Endothelial cell of umbilical vein (primary cell): ENCODE results near the gene INS. TPM values are rescaled to one million over a fixed set of nuclear protein-coding genes. Genes with fewer than 3 reads are reported as not detected.

Source experiments
- BruUV-seq: library from RNA; stranded (reverse); fragments of 400-500 nt; replicated peaks from 2 replicates; lab custom pipeline; 2021; lab: Mats Ljungman, UMichigan
- CTCF ChIA-PET: fragments of 300-600, 350-600 bp; sonication (Branson Sonifier 250); formaldehyde crosslinking; loops from one replicate; lab custom pipeline; 2021; ENCODE audit warnings: antibody characterized with exemption, inconsistent platforms; lab: Charles Lee
- POLR2A ChIA-PET: fragments of 300-600, 350-600 bp; sonication (Branson Sonifier 250); formaldehyde crosslinking; loops from one replicate; lab custom pipeline; 2021; ENCODE audit warnings: antibody characterized with exemption, inconsistent platforms; lab: Charles Lee
- DNase-seq: peaks from one replicate; pipeline ENCODE4 v3.0.0-alpha.2; 2011; ENCODE audit warnings: low read depth, low spot score
- FAIRE-seq: peaks from 2 replicates; lab custom pipeline; 2011; peaks lifted over from hg19 to GRCh38; lab: Jason Lieb, UNC
- H2AFZ ChIP-seq: 2 replicates; pipeline ENCODE4 v1.6.0; 2012; ENCODE audit warnings: low read depth, low read length, control low read depth, inconsistent platforms
- H3K27ac ChIP-seq: 2 replicates; pipeline ENCODE4 v1.5.1; 2011; ENCODE audit warnings: low read depth, mild to moderate bottlenecking, control low read depth, low read length, moderate library complexity; ENCODE audit not compliant: insufficient read depth
- H3K27me3 ChIP-seq, 2 experiments: 2 replicates each; pipeline versions ENCODE4 v1.6.0 to v1.6.1; 2011; ENCODE audit warnings: low read length in 2 of 2, mixed read lengths in 1 of 2; ENCODE audit not compliant: control insufficient read depth in 2 of 2, insufficient read depth in 2 of 2
- H3K36me3 ChIP-seq, 2 experiments: 2 replicates in 1 of 2; 3 replicates in 1 of 2; pipeline ENCODE4 v1.5.1; 2011; ENCODE audit warnings: low read length in 2 of 2, mild to moderate bottlenecking in 1 of 2, moderate library complexity in 1 of 2; ENCODE audit not compliant: control insufficient read depth in 2 of 2, insufficient read depth in 2 of 2; ENCODE audit errors: extremely low read depth in 1 of 2
- H3K4me1 ChIP-seq: 3 replicates; pipeline ENCODE4 v1.5.1; 2011; ENCODE audit warnings: mild to moderate bottlenecking, low read length; ENCODE audit not compliant: control insufficient read depth, insufficient read depth; ENCODE audit errors: extremely low read depth
- H3K4me2 ChIP-seq: 2 replicates; pipeline ENCODE4 v1.6.1; 2011; ENCODE audit warnings: low read length, control low read depth, mixed read lengths; ENCODE audit not compliant: insufficient read depth
- H3K4me3 ChIP-seq, 3 experiments: fragments of 200-600 bp in 1 of 3; sonication (generic), shearing (Covaris generic) in 1 of 3; replicated peaks in 1 of 3; 2 replicates each; pipeline ENCODE4 v1.5.1; 2011 to 2016; ENCODE audit warnings: control low read depth in 3 of 3, low read length in 3 of 3, mild to moderate bottlenecking in 2 of 3, inconsistent platforms in 1 of 3, low read depth in 1 of 3, moderate library complexity in 1 of 3; ENCODE audit not compliant: insufficient read depth in 1 of 3
- H3K79me2 ChIP-seq: 2 replicates; pipeline ENCODE4 v1.6.0; 2012; ENCODE audit warnings: low read length, inconsistent platforms; ENCODE audit not compliant: control insufficient read depth, insufficient read depth
- H3K9ac ChIP-seq: replicated peaks from 2 replicates; pipeline ENCODE3; 2011; ENCODE audit warnings: low read length, control low read depth; ENCODE audit not compliant: insufficient read depth; ENCODE audit errors: extremely low read depth
- H3K9me1 ChIP-seq: replicated peaks from 3 replicates; pipeline ENCODE4 v1.6.0; 2011; ENCODE audit warnings: mild to moderate bottlenecking, low read length; ENCODE audit not compliant: control insufficient read depth, insufficient read depth; ENCODE audit errors: extremely low read depth
- H3K9me3 ChIP-seq: replicated peaks from 2 replicates; pipeline ENCODE4 v1.5.1; 2012; ENCODE audit warnings: low read length, inconsistent platforms; ENCODE audit not compliant: control insufficient read depth, insufficient read depth
- H4K20me1 ChIP-seq: replicated peaks from 2 replicates; pipeline ENCODE3; 2011; ENCODE audit warnings: mild to moderate bottlenecking, low read length; ENCODE audit not compliant: control insufficient read depth, insufficient read depth; ENCODE audit errors: extremely low read depth
- CTCF ChIP-seq, 2 donors: IDR thresholded peaks; 1 replicate in 1 of 2; 2 replicates in 1 of 2; pipeline ENCODE4 v1.5.1; 2011; ENCODE audit warnings: low read length in 2 of 2, mild to moderate bottlenecking in 2 of 2, moderate library complexity in 2 of 2, control low read depth in 1 of 2, inconsistent platforms in 1 of 2, low read depth in 1 of 2; ENCODE audit not compliant: insufficient read depth in 1 of 2; ENCODE audit errors: extremely low read depth in 1 of 2
- EZH2 ChIP-seq: IDR thresholded peaks from 2 replicates; pipeline ENCODE4 v1.6.1; 2012; ENCODE audit warnings: borderline replicate concordance, low read depth, mild to moderate bottlenecking, moderate library complexity, low read length, inconsistent platforms; ENCODE audit not compliant: severe bottlenecking
- FOS ChIP-seq: IDR thresholded peaks from 2 replicates; pipeline ENCODE4 v1.6.1; 2011; ENCODE audit warnings: mild to moderate bottlenecking, low read length, moderate library complexity, borderline replicate concordance; ENCODE audit not compliant: insufficient read depth
- GATA2 ChIP-seq: IDR thresholded peaks from 2 replicates; pipeline ENCODE4 v1.7.0; 2011; ENCODE audit warnings: low read depth, mild to moderate bottlenecking, moderate library complexity, mixed read lengths, low read length; ENCODE audit not compliant: insufficient read length, insufficient read depth
- MAX ChIP-seq: IDR thresholded peaks from 2 replicates; pipeline ENCODE4 v1.6.1; 2011; ENCODE audit not compliant: insufficient read depth, insufficient read length
- POLR2A ChIP-seq: IDR thresholded peaks from 2 replicates; pipeline ENCODE4 v1.6.1; 2012; ENCODE audit warnings: low read depth, mild to moderate bottlenecking, control low read depth, low read length
- POLR2AphosphoS5 ChIP-seq: IDR thresholded peaks from 2 replicates; pipeline ENCODE4 v1.6.1; 2012; ENCODE audit warnings: low read depth, mild to moderate bottlenecking, control low read depth, low read length, moderate library complexity; ENCODE audit not compliant: insufficient read depth
- dilution Hi-C: fragments of 300-500 bp; cut with MboI; formaldehyde crosslinking; loops from one replicate; pipeline ENCODE4 v1.15.0; 2019; ENCODE audit warnings: low sequenced_read_pairs; ENCODE audit not compliant: extremely low pct_ligation_motif_present
- intact Hi-C: fragments of 100-400 bp; cut with micrococcal nuclease; formaldehyde crosslinking; loops from one replicate; pipeline ENCODE4 v1.10.0; 2022
- polyA plus RNA-seq, 4 experiments: library from polyadenylated mRNA; depleted of rRNA in 3 of 4; stranded (reverse) in 3 of 4; unstranded in 1 of 4; fragments of >200 nt; gene quantifications; 2 replicates each; pipeline versions ENCODE4 v1.2.1 to v1.2.3, GENCODE V29; 2011 to 2012; ENCODE audit warnings: missing spikeins in 1 of 4
- total RNA-seq: library from RNA; stranded (reverse); gene quantifications from 2 replicates; pipeline ENCODE4 v1.2.3, GENCODE V29; 2021

INS gene
- total and polyA plus RNA-seq, 2 donors (not counting 3 experiments of a cell fraction or from before 2014, with no cell fraction given) = not detected

- CTCF ChIA-PET = interaction anchor here (1.0 to 12.6 kb wide), 8 partner anchors 118 to 560 kb away, joined by 4 to 868 read pairs (median 78); partner anchors contain the start of gene MRPL23
- Histone ChIP-seq H4K20me1 (no peaks in the 10 kb centered on the region), H3K9ac (no peak overlapping the region), H2AFZ (no peak overlapping the region), H3K79me2 (no peaks in the 10 kb centered on the region), H3K4me3 (no peak overlapping the region), H3K27ac (no peak overlapping the region), H3K9me3 (no peaks in the 10 kb centered on the region), H3K4me1 (no peaks in the 10 kb centered on the region), H3K4me2 (no peak overlapping the region), H3K36me3 (no peaks in the 10 kb centered on the region), H3K9me1 (no peaks in the 10 kb centered on the region), H3K27me3 (peaks cover 3% of the 10 kb centered on the region in 2 experiments)
- no TSS peak for BruUV-seq
- FAIRE-seq = no peak
- POLR2A ChIA-PET = no interaction called here
- dilution Hi-C loops (no loop called here), intact Hi-C loops (no loop called here)
- DNase-seq = no peak
- TF ChIP-seq POLR2AphosphoS5 (no peak), MAX (no peak), EZH2 (no peak), CTCF (IDR thresholded peaks at IDR 0.05; ENCODE audit: extremely low read depth in 1 of 2, insufficient read depth in 1 of 2, low read depth in 1 of 2, low read length in 2 of 2) (no peak)
Measured at GRCh38 chr11:2154889-2155288, 6.1 kb downstream of the INS start.

GRCh38 chr11:2154195-2154585, 6.8 kb downstream of the INS start:
- ChIA-PET POLR2A (no interaction called here), CTCF (interaction anchor here (1.0 to 12.6 kb wide), 15 partner anchors 13 to 500 kb away, joined by 3 to 868 read pairs (median 24); partner anchors contain the start of genes IGF2 and MRPL23)
- Histone ChIP-seq H3K27me3 (peaks cover 3 to 5% of the 10 kb centered on the region in 2 experiments), H3K4me1 (no peaks in the 10 kb centered on the region), H3K36me3 (no peaks in the 10 kb centered on the region), H4K20me1 (no peaks in the 10 kb centered on the region), H3K79me2 (no peaks in the 10 kb centered on the region), H3K27ac (no peak overlapping the region), H3K9ac (no peak overlapping the region), H3K4me2 (no peak overlapping the region), H3K9me3 (no peaks in the 10 kb centered on the region), H3K4me3 (no peak overlapping the region), H2AFZ (no peak overlapping the region), H3K9me1 (no peaks in the 10 kb centered on the region)
- no TSS peak for BruUV-seq
- FAIRE-seq (no peak), DNase-seq (no peak)
- intact Hi-C loops (no loop called here), dilution Hi-C loops (no loop called here)
- TF ChIP-seq POLR2AphosphoS5 = no peak
- TF ChIP-seq GATA2 = no peak
- TF ChIP-seq FOS = no peak
- no peak for TF ChIP-seq MAX
- no peak for TF ChIP-seq POLR2A
